Fibroblast of skin of left quadriceps (primary cell): ENCODE measurements around the gene TOM1L2.

Experiments
- DNase-seq, 2 experiments: peaks; one replicate each; pipeline ENCODE4 v3.0.0-alpha.2; 2013; ENCODE audit warnings: low read depth in 2 of 2

The TOM1L2 gene

GRCh38 chr17:17899486-17899885 is 72.7 kb downstream of the TOM1L2 start:
- no peak for DNase-seq

- DNase-seq, result no peak
Observed at GRCh38 chr17:17898673-17899072, 73.5 kb downstream of the TOM1L2 start.

GRCh38 chr17:17897442-17897841 is 74.8 kb downstream of the TOM1L2 start:
- DNase-seq, result no peak

GRCh38 chr17:17896746-17897145 is 75.5 kb downstream of the TOM1L2 start:
- DNase-seq, result no peak

GRCh38 chr17:17893801-17894644 is 78.2 kb downstream of the TOM1L2 start:
- no peak for DNase-seq

GRCh38 chr17:17892731-17893130 is 79.5 kb downstream of the TOM1L2 start:
- DNase-seq, result no peak

GRCh38 chr17:17892009-17892408 is 80.2 kb downstream of the TOM1L2 start:
- DNase-seq, result no peak

GRCh38 chr17:17890773-17891759 is 81.1 kb downstream of the TOM1L2 start:
- peak in 1 of 2 experiments; percentile 20 for DNase-seq

- DNase-seq, result no peak
Observed at GRCh38 chr17:17889922-17890321, 82.3 kb downstream of the TOM1L2 start.

GRCh38 chr17:17888821-17889220 is 83.4 kb downstream of the TOM1L2 start:
- no peak for DNase-seq

- no peak for DNase-seq
Observed at GRCh38 chr17:17888371-17888770, 83.8 kb downstream of the TOM1L2 start.

- no peak for DNase-seq
Observed at GRCh38 chr17:17887752-17888304, 84.4 kb downstream of the TOM1L2 start.

GRCh38 chr17:17886726-17887125 is 85.5 kb downstream of the TOM1L2 start:
- DNase-seq, result no peak

GRCh38 chr17:17886226-17886625 is 86.0 kb downstream of the TOM1L2 start:
- DNase-seq, result no peak

GRCh38 chr17:17884391-17885357 is 87.5 kb downstream of the TOM1L2 start:
- DNase-seq, result no peak

GRCh38 chr17:17883801-17884200 is 88.4 kb downstream of the TOM1L2 start:
- DNase-seq, result no peak

GRCh38 chr17:17882082-17882581 is 90.1 kb downstream of the TOM1L2 start:
- no peak for DNase-seq

GRCh38 chr17:17880577-17881196 is 91.5 kb downstream of the TOM1L2 start:
- no peak for DNase-seq

GRCh38 chr17:17877529-17878358 is 94.5 kb downstream of the TOM1L2 start:
- DNase-seq, result peak; percentile 71 to 73
